Stimulated activated memory B cell treated with anti-CD40 and anti-IgM and Interleukin-4, amounts not matched to agents 10 μg/mL and 1 μg/mL and 100 μg/mL, for 72 hours (primary cell): ENCODE measurements around the gene PAQR5.

Experiments
- ATAC-seq: fragments of 150-1000 bp; cut with Tn5 transposase; 2 replicates; pipeline ENCODE4 v1.10.0; 2021
- H3K27ac Mint-ChIP-seq: one replicate; pipeline ENCODE4 v1.8.0; 2022; ENCODE audit warnings: mild to moderate bottlenecking, mixed read lengths
- H3K27me3 Mint-ChIP-seq: one replicate; pipeline ENCODE4 v1.8.0; 2022; ENCODE audit warnings: mixed read lengths
- H3K36me3 Mint-ChIP-seq: one replicate; pipeline ENCODE4 v1.8.0; 2022; ENCODE audit warnings: mixed read lengths
- H3K4me1 Mint-ChIP-seq: one replicate; pipeline ENCODE4 v1.8.0; 2022; ENCODE audit warnings: mixed read lengths
- H3K4me3 Mint-ChIP-seq: one replicate; pipeline ENCODE4 v1.8.0; 2022; ENCODE audit warnings: mild to moderate bottlenecking, moderate library complexity, mixed read lengths
- H3K9me3 Mint-ChIP-seq: one replicate; pipeline ENCODE4 v1.8.0; 2022; ENCODE audit warnings: mixed read lengths

Gene PAQR5

DNA sequence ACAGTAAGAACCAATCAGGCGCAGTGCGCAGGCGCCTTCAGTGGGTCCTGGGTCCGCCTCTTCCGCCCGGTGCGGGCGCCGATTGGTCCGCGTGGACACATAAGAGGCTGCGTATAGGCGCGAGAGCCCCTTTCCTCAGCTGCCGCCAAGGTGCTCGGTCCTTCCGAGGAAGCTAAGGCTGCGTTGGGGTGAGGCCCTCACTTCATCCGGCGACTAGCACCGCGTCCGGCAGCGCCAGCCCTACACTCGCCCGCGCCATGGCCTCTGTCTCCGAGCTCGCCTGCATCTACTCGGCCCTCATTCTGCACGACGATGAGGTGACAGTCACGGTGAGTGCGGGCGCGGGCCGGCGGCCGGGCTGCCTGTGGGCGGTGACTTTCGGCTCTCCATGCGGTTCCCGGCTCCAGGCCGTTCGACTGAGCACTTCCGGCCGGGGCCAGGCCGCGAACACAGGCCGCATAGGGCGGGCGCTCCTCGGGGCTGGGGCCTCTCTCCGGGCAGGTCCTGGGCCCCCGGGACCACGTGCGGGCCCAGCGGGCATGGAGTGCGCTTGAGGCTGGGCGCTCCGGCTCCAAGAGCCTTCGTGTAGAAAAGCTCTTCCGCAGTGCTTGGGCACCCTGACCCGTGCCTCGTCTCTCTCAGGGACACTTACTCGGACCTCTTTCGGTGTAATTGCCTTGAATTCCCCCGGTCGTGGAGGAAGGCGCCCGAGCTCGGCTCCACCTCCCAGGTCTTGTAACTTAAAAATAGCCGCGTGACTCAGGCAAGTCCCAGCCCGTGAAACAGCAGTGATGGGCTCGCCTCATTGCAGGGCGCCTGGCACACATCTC lies 154.2 kb downstream of the PAQR5 start, which contains the start of gene RPLP1:
RPLP1 (plus strand) TSS at position 127 of the 830 bp plus-strand sequence; CDS start at position 258, 131 bp downstream.
- Mint-ChIP-seq H3K27me3 (no peaks in the 10 kb centered on the region), H3K27ac (peak within 1 kb of the TSS; percentile 99), H3K36me3 (peaks cover 37% of the 10 kb centered on the region), H3K4me3 (peak within 1 kb of the TSS; percentile 100), H3K9me3 (no peaks in the 10 kb centered on the region), H3K4me1 (peaks cover 43% of the 10 kb centered on the region)
- ATAC-seq: peak; percentile 96

DNA sequence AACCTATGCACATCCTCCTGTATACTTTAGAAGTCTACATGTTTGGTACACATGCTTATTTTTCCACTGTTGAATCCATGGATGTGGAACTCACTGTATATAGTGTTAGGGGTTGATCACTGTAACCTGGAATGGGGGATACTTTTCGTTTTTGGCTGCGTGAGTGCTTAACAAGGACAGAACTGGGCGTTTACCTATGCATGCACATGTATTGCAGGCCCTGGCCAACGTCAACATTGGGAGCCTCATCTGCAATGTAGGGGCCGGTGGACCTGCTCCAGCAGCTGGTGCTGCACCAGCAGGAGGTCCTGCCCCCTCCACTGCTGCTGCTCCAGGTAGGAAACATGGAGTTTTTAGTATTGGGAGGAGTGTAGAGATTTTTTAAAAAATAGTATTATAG lies 156.2 kb downstream of the PAQR5 start:
- Mint-ChIP-seq H3K9me3 (no peaks in the 10 kb centered on the region), H3K27me3 (no peaks in the 10 kb centered on the region), H3K36me3 (peaks cover 37% of the 10 kb centered on the region), H3K4me3 (peak overlapping the region; percentile 100), H3K4me1 (peaks cover 43% of the 10 kb centered on the region), H3K27ac (peak overlapping the region; percentile 99)
- ATAC-seq: no peak

DNA sequence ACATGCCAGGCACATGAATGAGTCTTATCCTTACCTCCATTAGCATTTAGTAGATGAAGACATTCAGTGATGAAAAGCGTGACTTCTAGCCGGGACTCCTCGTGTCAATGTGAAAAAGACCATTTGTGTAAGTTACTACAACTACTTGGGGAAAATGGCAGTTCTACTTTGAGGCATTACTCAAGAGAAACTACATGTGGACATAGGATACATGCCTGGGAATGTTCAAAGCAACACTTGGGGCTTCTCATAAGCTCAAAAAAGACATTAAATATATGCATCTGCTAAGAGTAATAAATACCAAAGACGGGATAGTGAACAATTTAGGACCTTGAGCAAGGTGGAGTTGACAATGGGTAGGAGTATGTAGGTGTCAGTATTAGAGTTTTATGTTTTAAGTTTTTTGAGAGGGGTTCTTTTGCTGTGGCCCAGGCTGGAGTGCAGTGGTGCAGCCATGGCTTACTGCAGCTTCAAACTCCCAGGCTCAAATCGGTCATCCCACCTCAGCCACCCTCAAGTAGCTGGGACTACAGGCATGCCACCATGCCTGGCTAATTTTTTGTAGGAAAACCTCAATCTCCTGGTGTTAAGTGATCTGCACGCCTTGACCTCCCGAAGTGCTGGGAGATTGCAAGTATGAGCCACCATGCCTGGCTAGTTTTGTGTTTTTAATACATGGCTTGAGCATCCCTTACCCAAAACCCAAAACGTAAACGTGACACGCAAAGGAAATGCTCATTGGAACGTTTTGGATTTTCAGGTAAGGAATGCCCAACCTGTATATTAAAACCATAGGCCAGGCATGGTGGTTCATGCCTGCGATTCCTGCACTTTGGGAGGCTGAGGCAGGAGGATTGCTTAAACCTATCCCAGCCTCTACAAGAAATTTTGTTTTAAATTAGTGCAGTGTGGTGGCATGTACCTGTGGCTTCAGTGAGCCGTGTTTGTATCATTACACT lies 157.8 kb downstream of the PAQR5 start:
- peaks cover 45% of the 10 kb centered on the region for H3K4me1 Mint-ChIP-seq
- H3K9me3 Mint-ChIP-seq: no peaks in the 10 kb centered on the region
- ATAC-seq: no peak
- no peak overlapping the region for H3K4me3 Mint-ChIP-seq
- no peaks in the 10 kb centered on the region for H3K27me3 Mint-ChIP-seq
- H3K36me3 Mint-ChIP-seq: peaks cover 37% of the 10 kb centered on the region
- no peak overlapping the region for H3K27ac Mint-ChIP-seq
